Fibroblast of the aortic adventitia (primary cell): ENCODE measurements around the gene MEF2D. TPM values are rescaled to one million over a fixed set of nuclear protein-coding genes. Genes with fewer than 3 reads are reported as not detected.
A peak's percentile ranks its signal among the peaks of the same experiment; 100 is the strongest.

Experiments
- DNase-seq: peaks from one replicate; pipeline ENCODE4 v3.0.0-alpha.2; 2010; ENCODE audit warnings: low read depth
- H3K4me3 ChIP-seq: 2 replicates; pipeline ENCODE4 v1.5.1; 2011; ENCODE audit warnings: low read depth, mild to moderate bottlenecking, control low read depth, low read length, moderate library complexity
- CTCF ChIP-seq: IDR thresholded peaks from 2 replicates; pipeline ENCODE4 v1.5.1; 2011; ENCODE audit warnings: mild to moderate bottlenecking, low read length, control low read depth, inconsistent platforms; ENCODE audit not compliant: insufficient read depth
- total RNA-seq: library from RNA; depleted of rRNA; stranded (reverse); fragments of >200 nt; gene quantifications from 2 replicates; pipeline ENCODE4 v1.2.3, GENCODE V29; 2012; ENCODE audit warnings: low replicate concordance

Gene MEF2D
- total RNA-seq, 1 donor: 11.6 TPM

DNA sequence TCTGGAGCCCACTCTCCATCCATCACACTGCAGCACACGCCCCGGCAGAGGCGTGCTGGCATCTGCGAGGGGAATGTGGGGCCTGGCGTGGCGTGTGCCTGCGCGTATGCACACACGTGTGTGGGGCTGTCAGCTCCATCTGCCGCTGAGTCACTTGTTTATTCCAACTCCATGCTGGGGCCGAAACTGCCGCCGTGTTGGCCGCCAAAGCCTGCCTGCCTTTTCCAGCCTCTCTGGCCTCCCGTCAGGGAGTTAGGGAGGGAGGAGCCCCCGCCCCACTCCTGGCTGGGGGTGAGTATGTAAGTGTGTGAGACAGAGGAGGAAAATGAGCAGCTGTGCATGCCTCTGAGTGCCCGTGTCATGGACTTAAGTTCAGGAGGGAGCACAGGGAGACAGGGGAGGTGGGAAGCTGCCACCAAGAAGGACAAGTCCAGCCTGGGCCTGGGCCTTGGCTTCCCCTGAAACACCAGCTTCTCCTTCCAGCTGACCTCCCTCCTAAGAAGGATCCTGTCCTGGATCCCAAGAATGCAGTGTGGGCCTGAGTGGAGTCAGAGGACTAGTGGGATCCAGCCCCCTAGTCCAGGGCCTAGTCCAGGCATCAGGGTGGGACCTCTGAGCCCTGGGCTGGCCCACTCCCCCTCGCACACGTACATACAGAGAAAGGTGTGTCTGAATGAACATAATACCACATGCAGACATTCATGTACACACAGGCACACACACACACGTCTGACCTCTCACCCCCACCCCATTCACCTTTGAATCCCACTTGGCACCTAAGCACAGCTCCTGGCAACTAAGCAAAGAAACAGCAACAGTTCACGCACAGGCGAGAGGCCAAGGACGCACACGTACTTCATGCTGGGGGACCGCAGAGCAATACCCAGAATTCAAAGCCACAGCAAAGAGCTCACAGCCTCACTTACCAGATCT is 24.7 kb downstream of the MEF2D start:
- H3K4me3 ChIP-seq: no peak overlapping the region
- DNase-seq: peak; percentile 92
- TF ChIP-seq CTCF: no peak

DNA sequence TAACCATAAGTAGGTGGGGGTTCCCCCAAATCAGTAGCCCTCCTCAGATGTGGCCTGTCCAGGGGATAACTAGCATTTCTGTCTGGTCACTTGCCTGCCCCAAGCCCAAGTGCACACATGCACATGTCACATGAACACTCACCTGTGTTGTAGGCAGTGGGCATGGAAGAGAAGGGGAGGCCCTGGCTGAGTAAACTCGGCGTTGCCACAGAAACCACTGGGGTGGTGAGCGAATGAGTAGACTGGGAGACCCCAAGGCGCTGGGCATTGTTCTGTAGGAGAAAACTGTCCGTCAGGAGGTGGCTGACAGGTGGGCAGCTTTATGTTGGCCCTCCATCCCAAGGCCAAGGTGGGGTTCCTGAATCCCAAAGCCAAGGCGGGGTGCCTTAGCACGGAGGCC is 25.6 kb downstream of the MEF2D start:
- no peak for TF ChIP-seq CTCF
- DNase-seq: no peak

GRCh38 chr1:156471496-156472490 is 28.8 kb downstream of the MEF2D start:
- peak; percentile 67 for DNase-seq
- no peak for TF ChIP-seq CTCF
- no peak overlapping the region for H3K4me3 ChIP-seq

More for the DNA sequence above, 25.6 kb downstream of the MEF2D start:
- no peak overlapping the region for H3K4me3 ChIP-seq

GRCh38 chr1:156470473-156470872 is 30.1 kb downstream of the MEF2D start:
- no peak for TF ChIP-seq CTCF
- DNase-seq: no peak
- no peak overlapping the region for H3K4me3 ChIP-seq

- TF ChIP-seq CTCF: no peak
- no peak for DNase-seq
- no peak overlapping the region for H3K4me3 ChIP-seq
These were observed 31.8 kb downstream of the MEF2D start for GRCh38 chr1:156468693-156469345.

- no peak overlapping the region for H3K4me3 ChIP-seq
- no peak for DNase-seq
- no peak for TF ChIP-seq CTCF
These were observed 32.7 kb downstream of the MEF2D start for GRCh38 chr1:156467906-156468305.
